ENCODE data around the gene HNF1B.

DNA sequence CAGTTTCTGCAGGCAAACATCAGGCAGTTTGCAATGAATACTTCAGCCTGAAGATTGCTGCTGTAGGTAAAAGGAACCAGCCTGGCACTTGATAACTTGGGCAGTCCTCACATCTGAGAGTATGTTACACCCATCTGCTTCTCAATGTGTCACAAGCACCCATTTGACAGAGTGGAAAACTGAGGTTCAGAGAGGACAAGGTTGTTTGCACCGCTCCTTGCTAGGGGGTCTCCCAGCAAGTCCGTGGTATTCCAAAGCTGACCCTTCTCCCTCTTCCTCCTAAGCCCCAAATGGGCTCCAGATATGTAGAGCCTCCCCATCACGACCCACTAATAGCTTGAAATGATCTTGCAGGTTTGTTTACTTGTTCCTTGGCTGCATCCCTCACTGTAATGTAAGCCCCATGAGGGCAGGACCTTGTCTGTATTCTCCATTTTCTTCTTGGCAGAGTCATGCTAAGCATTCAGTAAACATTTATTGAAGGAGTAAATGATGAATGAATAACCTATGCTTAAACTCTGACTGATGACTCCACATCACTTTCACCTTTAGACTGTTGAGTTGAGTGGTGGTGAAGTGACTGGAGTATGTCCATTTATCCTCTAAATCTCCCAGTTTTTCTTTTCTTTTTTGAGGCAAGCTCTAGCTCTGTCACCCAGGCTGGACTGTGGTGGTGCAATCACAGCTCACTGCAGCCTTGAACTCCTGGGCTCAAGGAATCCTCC, 26.4 kb downstream of the HNF1B start:
- TF ChIP-seq, protein P1, sequence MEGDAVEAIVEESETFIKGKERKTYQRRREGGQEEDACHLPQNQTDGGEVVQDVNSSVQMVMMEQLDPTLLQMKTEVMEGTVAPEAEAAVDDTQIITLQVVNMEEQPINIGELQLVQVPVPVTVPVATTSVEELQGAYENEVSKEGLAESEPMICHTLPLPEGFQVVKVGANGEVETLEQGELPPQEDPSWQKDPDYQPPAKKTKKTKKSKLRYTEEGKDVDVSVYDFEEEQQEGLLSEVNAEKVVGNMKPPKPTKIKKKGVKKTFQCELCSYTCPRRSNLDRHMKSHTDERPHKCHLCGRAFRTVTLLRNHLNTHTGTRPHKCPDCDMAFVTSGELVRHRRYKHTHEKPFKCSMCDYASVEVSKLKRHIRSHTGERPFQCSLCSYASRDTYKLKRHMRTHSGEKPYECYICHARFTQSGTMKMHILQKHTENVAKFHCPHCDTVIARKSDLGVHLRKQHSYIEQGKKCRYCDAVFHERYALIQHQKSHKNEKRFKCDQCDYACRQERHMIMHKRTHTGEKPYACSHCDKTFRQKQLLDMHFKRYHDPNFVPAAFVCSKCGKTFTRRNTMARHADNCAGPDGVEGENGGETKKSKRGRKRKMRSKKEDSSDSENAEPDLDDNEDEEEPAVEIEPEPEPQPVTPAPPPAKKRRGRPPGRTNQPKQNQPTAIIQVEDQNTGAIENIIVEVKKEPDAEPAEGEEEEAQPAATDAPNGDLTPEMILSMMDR (IDR thresholded peaks at IDR 0.05): no peak
- TF ChIP-seq POLR2A (IDR thresholded peaks at IDR 0.05): no peak
